Esophagus squamous epithelium (tissue), 5 donors: ENCODE results near the gene HNRNPC. TPM values are rescaled to one million over a fixed set of nuclear protein-coding genes. Genes with fewer than 3 reads are reported as not detected.
"Not testable (repeated sequence)": the region's sequence is repeated elsewhere in the genome, so short reads cannot be mapped to it uniquely, and the experiment has no call there.

ENCODE experiments used
- DNase-seq: peaks from one replicate; lab custom pipeline; 2025; lab: John Stamatoyannopoulos, UW
- H3K27ac ChIP-seq, 4 donors: fragments of 200-600 bp; sonication (generic); one replicate each; pipeline ENCODE4 v1.5.1; 2016 to 2019; ENCODE audit warnings: mild to moderate bottlenecking in 1 of 4
- H3K27me3 ChIP-seq, 4 donors: fragments of 200-600 bp; sonication (generic); 1 replicate in 3 of 4; 2 replicates in 1 of 4; pipeline versions ENCODE4 v1.5.1 to v1.6.0; 2017 to 2021; ENCODE audit warnings: antibody characterized with exemption in 1 of 4
- H3K36me3 ChIP-seq, 3 donors: fragments of 200-600 bp; sonication (generic); one replicate each; pipeline ENCODE4 v1.5.1; 2016 to 2019
- H3K4me1 ChIP-seq, 3 donors: fragments of 200-600 bp; sonication (generic); one replicate each; pipeline ENCODE4 v1.5.1; 2017 to 2019
- H3K4me3 ChIP-seq, 4 donors: fragments of 200-600 bp; sonication (generic); 1 replicate in 3 of 4; 2 replicates in 1 of 4; pipeline ENCODE4 v1.5.1; 2016 to 2019; ENCODE audit warnings: mild to moderate bottlenecking in 2 of 4, moderate library complexity in 1 of 4
- H3K9me3 ChIP-seq, 3 donors: fragments of 200-600 bp; sonication (generic); one replicate each; pipeline ENCODE4 v1.5.1; 2016 to 2019
- CTCF ChIP-seq, 6 experiments: fragments of 450-650 bp in 4 of 6; fragments of 200-600 bp in 2 of 6; sonication (generic) in 2 of 6; IDR thresholded peaks; one replicate each; pipeline ENCODE4 v1.5.1; 2016 to 2019; ENCODE audit warnings: antibody characterized with exemption in 6 of 6, mild to moderate bottlenecking in 4 of 6, moderate library complexity in 4 of 6
- POLR2A ChIP-seq, 4 donors: fragments of 450-650 bp; IDR thresholded peaks; one replicate each; pipeline ENCODE4 v1.6.1; 2017; ENCODE audit warnings: antibody characterized with exemption in 4 of 4, mild to moderate bottlenecking in 4 of 4, moderate library complexity in 3 of 4
- WGBS, 2 donors: methylation state at CpG; one replicate each; pipeline ENCODE4 v1.1.5; 2018; 5-methylcytosine and 5-hydroxymethylcytosine counted together
- intact Hi-C: fragments of 100-400 bp; cut with DNase I; formaldehyde crosslinking; loops from one replicate; pipeline ENCODE4 v1.15.0; 2022
- total RNA-seq, 4 donors: library from RNA; depleted of rRNA; stranded (reverse); fragments of >200 nt; gene quantifications; one replicate each; pipeline ENCODE4 v1.1.0, GENCODE V29; 2016
- donor health status: DM: yes; HTN: yes; CAD: no.

HNRNPC gene
- total RNA-seq, 4 donors from 2014 or later = 252 to 651 (median 476) TPM

DNA sequence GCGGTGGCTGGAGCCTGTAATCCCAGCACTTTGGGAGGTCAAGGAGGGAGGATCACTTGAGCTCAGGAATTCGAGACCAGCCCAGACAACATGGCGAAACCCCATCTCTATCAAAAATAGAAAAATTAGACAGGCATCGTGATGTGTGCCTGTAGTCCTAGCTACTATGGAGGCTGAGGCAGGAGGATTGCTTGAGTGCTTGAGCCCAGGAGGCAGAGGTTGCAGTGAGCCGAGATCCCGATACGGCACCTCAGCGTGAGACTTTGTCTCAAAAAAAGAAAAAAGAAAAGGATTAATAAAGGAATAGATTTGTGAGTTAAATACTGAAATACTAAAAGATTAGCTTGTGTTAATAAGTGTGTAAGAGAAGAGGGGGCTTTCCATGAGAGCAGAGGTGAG lies 40.0 kb upstream of the HNRNPC start:
- no peaks in the 10 kb centered on the region for H3K36me3 ChIP-seq
- DNase-seq = no peak
- H3K4me3 ChIP-seq = peak overlapping the region in 3 of 4 donors; percentile 34 to 63 (median 39)
- no peaks in the 10 kb centered on the region for H3K9me3 ChIP-seq
- peaks cover 0 to 20% (median 9%) of the 10 kb centered on the region in 3 donors for H3K4me1 ChIP-seq
- peak overlapping the region; percentile 52 to 82 (median 76) for H3K27ac ChIP-seq
- 58 to 61% methylated on average over 8 of the region's 8 CpGs for WGBS, 2 donors
- peaks cover 0 to 6% (median 0%) of the 10 kb centered on the region in 4 donors for H3K27me3 ChIP-seq
- TF ChIP-seq POLR2A (IDR thresholded peaks at IDR 0.05) (no peak), CTCF (IDR thresholded peaks at IDR 0.05) (no peak)
- intact Hi-C loops = no loop called here

DNA sequence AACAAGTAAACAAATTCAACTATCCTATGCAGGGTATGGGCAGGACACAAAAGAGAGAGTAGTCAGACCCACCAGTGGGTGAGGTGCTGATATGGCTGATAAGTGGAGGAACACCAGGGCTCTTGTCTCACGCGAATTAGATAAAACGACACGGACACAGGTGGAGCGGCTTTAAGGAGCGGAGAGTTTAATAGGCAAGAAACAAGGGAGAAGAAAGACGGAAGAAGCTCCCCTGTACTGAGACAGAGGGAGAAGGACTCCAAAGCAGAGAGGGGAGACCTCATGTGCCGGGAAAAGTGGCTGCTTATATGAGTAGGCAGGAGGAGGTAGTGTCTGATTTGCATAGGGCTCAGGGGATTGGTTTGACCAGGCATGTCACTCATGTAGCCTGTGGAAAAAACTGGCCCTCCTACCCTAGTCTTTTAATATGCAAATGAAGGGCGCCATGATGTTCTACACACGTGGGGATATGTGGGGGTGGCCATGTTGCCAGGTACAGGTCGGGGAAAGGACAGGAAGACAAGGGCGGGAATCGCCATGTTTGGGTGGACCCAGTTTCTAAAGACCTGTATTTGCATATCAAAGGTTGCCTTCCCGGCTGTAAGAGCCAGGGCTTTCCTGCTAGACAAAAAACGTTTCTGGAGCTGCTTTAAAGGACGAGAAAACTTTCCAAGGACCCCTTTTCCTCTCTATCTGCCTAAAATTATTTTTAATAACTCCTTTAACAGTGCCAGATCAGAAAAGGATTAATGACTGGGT lies 39.4 kb upstream of the HNRNPC start:
- 2% methylated on average over 14 to 16 of the region's 16 CpGs for WGBS, 2 donors
- Histone ChIP-seq H3K4me1 (peaks cover 0 to 20% (median 9%) of the 10 kb centered on the region in 3 donors), H3K36me3 (no peaks in the 10 kb centered on the region), H3K27ac (peak overlapping the region; percentile 58 to 82 (median 80)), H3K4me3 (peak overlapping the region; percentile 20 to 63 (median 36)), H3K9me3 (no peaks in the 10 kb centered on the region), H3K27me3 (peaks cover 0 to 6% (median 0%) of the 10 kb centered on the region in 4 donors)
- intact Hi-C loops = no loop called here
- TF ChIP-seq POLR2A (IDR thresholded peaks at IDR 0.05) (peak in 1 of 4 donors; percentile 72), CTCF (IDR thresholded peaks at IDR 0.05) (no peak)
- peak; percentile 62 for DNase-seq

GRCh38 chr14:21308132-21308478 lies 38.9 kb upstream of the HNRNPC start:
- no peaks in the 10 kb centered on the region for H3K9me3 ChIP-seq
- DNase-seq = no peak
- intact Hi-C loops = no loop called here
- H3K27me3 ChIP-seq = peaks cover 0 to 10% (median 0%) of the 10 kb centered on the region in 4 donors
- peak overlapping the region; percentile 20 to 63 (median 36) for H3K4me3 ChIP-seq
- no peaks in the 10 kb centered on the region for H3K36me3 ChIP-seq
- peak overlapping the region; percentile 58 to 82 (median 80) for H3K27ac ChIP-seq
- TF ChIP-seq POLR2A (IDR thresholded peaks at IDR 0.05) (no peak), CTCF (IDR thresholded peaks at IDR 0.05) (no peak)
- peaks cover 0 to 20% (median 9%) of the 10 kb centered on the region in 3 donors for H3K4me1 ChIP-seq

GRCh38 chr14:21307637-21308036 lies 38.4 kb upstream of the HNRNPC start:
- Histone ChIP-seq H3K27ac (peak overlapping the region in 3 of 4 donors; percentile 78 to 82 (median 81)), H3K9me3 (no peaks in the 10 kb centered on the region), H3K4me1 (peaks cover 0 to 20% (median 9%) of the 10 kb centered on the region in 3 donors), H3K27me3 (peaks cover 0 to 10% (median 0%) of the 10 kb centered on the region in 4 donors), H3K4me3 (no peak overlapping the region), H3K36me3 (no peaks in the 10 kb centered on the region)
- DNase-seq = no peak
- TF ChIP-seq CTCF (IDR thresholded peaks at IDR 0.05) (no peak), POLR2A (IDR thresholded peaks at IDR 0.05) (no peak)
- 79 to 85% methylated on average over 3 of the region's 3 CpGs for WGBS, 2 donors
- intact Hi-C loops = no loop called here

DNA sequence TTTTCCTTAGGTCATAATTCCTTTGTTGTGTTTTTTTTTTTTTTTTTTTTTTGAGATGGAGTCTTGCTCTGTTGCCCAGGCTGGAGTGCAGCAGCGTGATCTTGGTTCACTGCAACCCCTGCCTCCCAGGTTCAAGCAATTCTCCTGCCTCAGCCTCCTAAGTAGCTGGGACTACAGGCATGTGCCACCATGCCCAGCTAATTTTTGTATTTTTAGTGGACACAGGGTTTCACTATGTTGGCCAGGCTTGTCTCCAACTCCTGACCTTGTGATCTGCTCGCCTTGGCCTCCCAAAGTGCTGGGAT lies 33.5 kb upstream of the HNRNPC start:
- Histone ChIP-seq H3K4me1 (peaks cover 4 to 11% (median 6%) of the 10 kb centered on the region in 3 donors), H3K27me3 (peaks cover 0 to 16% (median 3%) of the 10 kb centered on the region in 4 donors)
- H3K27ac ChIP-seq, DNase-seq, H3K4me3 ChIP-seq, H3K9me3 ChIP-seq, intact Hi-C loops, H3K36me3 ChIP-seq: not testable (repeated sequence)
- 89 to 100% methylated on average over 1 of the region's 2 CpGs for WGBS, 2 donors
